Activated CD4-positive, alpha-beta T cell treated with anti-CD3 and anti-CD28 coated beads for 36 hours (primary cell): ENCODE data around the gene SEC23IP. TPM values are rescaled to one million over a fixed set of nuclear protein-coding genes. Genes with fewer than 3 reads are reported as not detected.

Experiments
- ATAC-seq: fragments of 200-7000 bp; cut with Tn5 transposase; one replicate; pipeline ENCODE4 v1.10.0; 2021; ENCODE audit warnings: mild to moderate bottlenecking, moderate library complexity
- CTCF ChIA-PET: fragments of 350-600 bp; sonication (Branson Sonifier 250); formaldehyde crosslinking; loops from one replicate; lab custom pipeline; 2021; ENCODE audit warnings: antibody characterized with exemption; lab: Charles Lee
- POLR2A ChIA-PET: fragments of 350-600 bp; sonication (Branson Sonifier 250); formaldehyde crosslinking; loops from one replicate; lab custom pipeline; 2021; ENCODE audit warnings: antibody characterized with exemption, inconsistent platforms; lab: Charles Lee
- DNase-seq: peaks from one replicate; pipeline ENCODE4 v3.0.0-alpha.2; 2020
- H3K27ac Mint-ChIP-seq: one replicate; pipeline ENCODE4 v1.8.0; 2021; ENCODE audit warnings: mixed read lengths
- H3K27me3 Mint-ChIP-seq: one replicate; pipeline ENCODE4 v1.8.0; 2021; ENCODE audit warnings: mixed read lengths
- H3K36me3 Mint-ChIP-seq: one replicate; pipeline ENCODE4 v1.8.0; 2021; ENCODE audit warnings: low read depth, mixed read lengths
- H3K4me1 Mint-ChIP-seq: one replicate; pipeline ENCODE4 v1.8.0; 2021; ENCODE audit warnings: mixed read lengths
- H3K4me3 Mint-ChIP-seq: one replicate; pipeline ENCODE4 v1.8.0; 2021; ENCODE audit warnings: mild to moderate bottlenecking, moderate library complexity, mixed read lengths
- H3K9me3 Mint-ChIP-seq: one replicate; pipeline ENCODE4 v1.8.0; 2021; ENCODE audit warnings: low read depth, mixed read lengths
- intact Hi-C, 2 experiments: fragments of 100-400 bp; cut with DNase I in 1 of 2; cut with micrococcal nuclease in 1 of 2; formaldehyde crosslinking; loops; one replicate each; pipeline versions ENCODE4 v1.14.2 to v1.15.1; 2022 to 2024; cut with DNase I, micrococcal nuclease
- total RNA-seq, 2 experiments: library from RNA; stranded (reverse); gene quantifications; one replicate each; pipeline ENCODE4 v1.2.3, GENCODE V29; 2021

The SEC23IP gene
- total RNA-seq: 10 to 100 TPM; 70.3 to 87.2 TPM

- H3K27me3 Mint-ChIP-seq: no peaks in the 10 kb centered on the region
- DNase-seq (peak; percentile 96), ATAC-seq (peak; percentile 100)
- H3K4me1 Mint-ChIP-seq: peaks cover 43% of the 10 kb centered on the region
- ChIA-PET CTCF (interaction anchor here (0.5 to 2.0 kb wide), 5 partner anchors 19 to 295 kb away, joined by 3 to 10 read pairs (median 4); partner anchors contain the start of gene MCMBP), POLR2A (interaction anchor here (1.0 to 2.0 kb wide), 2 partner anchors 19 to 21 kb away, joined by 3 to 15 read pairs; partner anchors contain the start of gene MCMBP)
- H3K9me3 Mint-ChIP-seq: no peaks in the 10 kb centered on the region
- peaks cover 11% of the 10 kb centered on the region for H3K36me3 Mint-ChIP-seq
- H3K27ac Mint-ChIP-seq: peak within 1 kb of the TSS; percentile 95
- intact Hi-C loops: loop anchor here (1.0 to 5.0 kb wide), 6 partner anchors 19 to 1140 kb away; partner anchors contain the start of genes CACUL1 (in 1 of the 2), INPP5F (in 1 of the 2) and MCMBP (in 1 of the 2)
- H3K4me3 Mint-ChIP-seq: peak within 1 kb of the TSS; percentile 84
Measured at GRCh38 chr10:119892188-119893065, at the start of gene SEC23IP. TSS of gene SEC23IP (plus strand) at chr10:119892730. CDS start at chr10:119892783, 53 bp downstream.

GRCh38 chr10:119845656-119846055 is 46.9 kb upstream of the SEC23IP start:
- Mint-ChIP-seq H3K27me3 (no peaks in the 10 kb centered on the region), H3K36me3 (peaks cover 61% of the 10 kb centered on the region), H3K27ac (no peak overlapping the region), H3K4me1 (no peaks in the 10 kb centered on the region), H3K4me3 (no peak overlapping the region), H3K9me3 (no peaks in the 10 kb centered on the region)
- DNase-seq: no peak
- CTCF ChIA-PET: interaction anchor here (0.6 to 2.7 kb wide), 2 partner anchors 14 to 95 kb away, joined by 3 to 14 read pairs; no protein-coding TSS in a partner anchor
- intact Hi-C loops: loop anchor here in 1 of 2 experiments (10.0 kb wide), 1 partner anchor 791 kb away; no protein-coding TSS in a partner anchor
- no peak for ATAC-seq
- POLR2A ChIA-PET: no interaction called here

DNA sequence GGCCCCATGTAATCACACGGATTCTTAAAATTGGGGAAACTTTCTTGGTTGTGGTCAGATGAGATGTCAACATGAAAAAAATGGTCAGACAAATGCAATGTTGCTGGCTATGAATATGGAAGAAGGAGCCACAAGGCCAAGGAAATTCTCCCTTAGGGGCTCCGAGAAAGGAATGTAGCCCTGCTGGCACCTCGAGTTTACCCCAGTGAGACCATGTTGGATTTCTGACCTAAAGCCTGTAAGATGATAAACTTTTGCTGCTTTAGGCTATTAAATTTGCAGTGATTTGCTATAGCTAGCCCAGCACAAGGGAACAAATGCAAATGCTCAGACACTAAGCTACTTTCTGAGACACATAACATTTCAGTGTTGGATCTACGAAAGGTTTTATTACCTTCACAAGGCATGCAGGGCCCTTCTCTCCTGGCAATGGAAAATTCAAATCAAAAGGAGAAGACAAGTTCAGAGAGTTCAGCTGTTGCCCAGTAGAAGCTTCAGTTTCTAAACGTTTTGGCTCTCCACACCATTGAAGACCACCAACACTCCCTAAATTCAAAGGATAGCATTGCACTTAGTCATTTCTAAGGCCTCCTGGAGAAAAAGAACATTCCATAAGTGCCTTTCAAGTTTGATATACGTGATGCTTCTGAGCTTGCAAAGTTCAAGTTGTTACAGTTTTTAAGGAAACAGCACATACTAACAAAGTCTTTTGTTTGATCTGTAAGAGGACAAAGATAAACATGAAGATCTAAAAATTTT is 43.3 kb upstream of the SEC23IP start:
- Mint-ChIP-seq H3K9me3 (no peaks in the 10 kb centered on the region), H3K27me3 (no peaks in the 10 kb centered on the region), H3K36me3 (peaks cover 44% of the 10 kb centered on the region), H3K4me3 (no peak overlapping the region), H3K4me1 (no peaks in the 10 kb centered on the region), H3K27ac (no peak overlapping the region)
- intact Hi-C loops: loop anchor here in 1 of 2 experiments (10.0 kb wide), 1 partner anchor 794 kb away; no protein-coding TSS in a partner anchor
- DNase-seq (no peak), ATAC-seq (no peak)
- ChIA-PET POLR2A (no interaction called here), CTCF (interaction anchor here (0.8 to 1.6 kb wide), 3 partner anchors 9 to 73 kb away, joined by 3 to 8 read pairs (median 3); no protein-coding TSS in a partner anchor)

- POLR2A ChIA-PET: interaction anchor here (0.6 kb wide), 1 partner anchor 240 kb away, joined by 9 read pairs; no protein-coding TSS in a partner anchor
- H3K4me3 Mint-ChIP-seq: no peak overlapping the region
- no peak for ATAC-seq
- no peak for DNase-seq
- no peak overlapping the region for H3K27ac Mint-ChIP-seq
- intact Hi-C loops: loop anchor here in 1 of 2 experiments (10.0 kb wide), 1 partner anchor 795 kb away; no protein-coding TSS in a partner anchor
- no peaks in the 10 kb centered on the region for H3K4me1 Mint-ChIP-seq
- CTCF ChIA-PET: interaction anchor here (0.6 to 1.6 kb wide), 4 partner anchors 8 to 1220 kb away, joined by 3 to 8 read pairs (median 3); no protein-coding TSS in a partner anchor
- no peaks in the 10 kb centered on the region for H3K9me3 Mint-ChIP-seq
- peaks cover 38% of the 10 kb centered on the region for H3K36me3 Mint-ChIP-seq
- H3K27me3 Mint-ChIP-seq: no peaks in the 10 kb centered on the region
Measured at GRCh38 chr10:119849944-119850343, 42.6 kb upstream of the SEC23IP start.

GRCh38 chr10:119852277-119852676 is 40.3 kb upstream of the SEC23IP start:
- Mint-ChIP-seq H3K4me1 (no peaks in the 10 kb centered on the region), H3K9me3 (no peaks in the 10 kb centered on the region), H3K4me3 (no peak overlapping the region), H3K27ac (no peak overlapping the region), H3K27me3 (no peaks in the 10 kb centered on the region), H3K36me3 (peaks cover 35% of the 10 kb centered on the region)
- ChIA-PET CTCF (interaction anchor here (1.0 kb wide), 1 partner anchor 9 kb away, joined by 3 read pairs; no protein-coding TSS in a partner anchor), POLR2A (interaction anchor here (0.6 kb wide), 1 partner anchor 12 kb away, joined by 5 read pairs; no protein-coding TSS in a partner anchor)
- intact Hi-C loops: no loop called here
- ATAC-seq (no peak), DNase-seq (no peak)

GRCh38 chr10:119852822-119853221 is 39.7 kb upstream of the SEC23IP start:
- DNase-seq: no peak
- POLR2A ChIA-PET: interaction anchor here (0.6 kb wide), 1 partner anchor 12 kb away, joined by 5 read pairs; no protein-coding TSS in a partner anchor

GRCh38 chr10:119853574-119853973 is 39.0 kb upstream of the SEC23IP start:
- H3K36me3 Mint-ChIP-seq: peaks cover 33% of the 10 kb centered on the region

More at GRCh38 chr10:119852822-119853221, 39.7 kb upstream of the SEC23IP start:
- Mint-ChIP-seq H3K27me3 (no peaks in the 10 kb centered on the region), H3K4me1 (no peaks in the 10 kb centered on the region), H3K9me3 (no peaks in the 10 kb centered on the region), H3K4me3 (no peak overlapping the region), H3K27ac (no peak overlapping the region), H3K36me3 (peaks cover 37% of the 10 kb centered on the region)
- no peak for ATAC-seq
- intact Hi-C loops: no loop called here
- CTCF ChIA-PET: interaction anchor here (1.0 kb wide), 1 partner anchor 9 kb away, joined by 3 read pairs; no protein-coding TSS in a partner anchor

GRCh38 chr10:119858063-119858462 is 34.5 kb upstream of the SEC23IP start:
- Mint-ChIP-seq H3K27ac (no peak overlapping the region), H3K4me3 (no peak overlapping the region), H3K9me3 (no peaks in the 10 kb centered on the region), H3K36me3 (peaks cover 23% of the 10 kb centered on the region), H3K27me3 (no peaks in the 10 kb centered on the region), H3K4me1 (peaks cover 37% of the 10 kb centered on the region)
- ChIA-PET POLR2A (no interaction called here), CTCF (interaction anchor here (0.6 to 5.4 kb wide), 14 partner anchors 9 to 202 kb away, joined by 3 to 75 read pairs (median 7); no protein-coding TSS in a partner anchor)
- intact Hi-C loops: loop anchor here in 1 of 2 experiments (2.0 kb wide), 1 partner anchor 107 kb away; no protein-coding TSS in a partner anchor
- no peak for DNase-seq
- ATAC-seq: no peak

More at GRCh38 chr10:119853574-119853973, 39.0 kb upstream of the SEC23IP start:
- POLR2A ChIA-PET: no interaction called here
- H3K27ac Mint-ChIP-seq: no peak overlapping the region
- no peaks in the 10 kb centered on the region for H3K4me1 Mint-ChIP-seq
- DNase-seq (no peak), ATAC-seq (no peak)
- H3K4me3 Mint-ChIP-seq: no peak overlapping the region
- CTCF ChIA-PET: interaction anchor here (1.6 kb wide), 1 partner anchor 90 kb away, joined by 5 read pairs; no protein-coding TSS in a partner anchor
- intact Hi-C loops: no loop called here
- no peaks in the 10 kb centered on the region for H3K9me3 Mint-ChIP-seq
- no peaks in the 10 kb centered on the region for H3K27me3 Mint-ChIP-seq

DNA sequence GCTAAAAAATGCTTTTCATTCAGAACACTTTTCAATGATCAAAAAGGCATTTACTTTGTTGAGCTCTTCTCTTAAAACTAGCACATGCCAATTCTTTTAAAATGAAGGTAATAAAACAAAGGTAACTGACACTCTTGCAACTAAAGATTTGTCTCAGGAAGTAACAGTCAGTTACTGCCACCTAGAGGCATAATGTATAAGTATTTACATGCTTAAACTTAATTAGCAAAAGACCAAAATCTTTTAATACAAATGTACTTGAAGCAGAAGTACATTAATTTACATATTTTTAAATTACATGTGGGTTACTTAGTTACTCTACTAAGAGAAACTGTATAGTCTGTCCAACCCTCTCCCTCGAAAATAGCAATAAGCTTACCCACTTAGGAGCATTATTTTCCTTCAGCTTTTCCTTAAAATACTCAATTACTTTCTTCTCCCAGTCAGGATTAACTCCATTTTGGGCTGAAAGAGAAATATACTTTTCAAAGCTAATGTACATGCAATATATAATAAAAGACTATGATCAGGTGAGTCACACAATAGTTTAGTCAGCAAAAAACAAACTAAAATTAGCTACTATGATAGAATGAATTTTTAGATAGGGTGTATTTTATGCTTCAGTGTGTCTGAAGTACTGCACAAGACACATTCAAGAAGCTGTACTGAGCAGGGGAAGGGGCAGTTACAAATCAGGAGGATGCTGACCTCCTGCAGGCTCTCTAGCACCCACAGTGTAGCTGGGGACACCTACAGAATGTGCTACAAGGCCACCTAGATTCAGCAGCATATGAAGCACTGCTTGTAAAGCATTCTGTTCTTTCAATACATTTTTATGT is 32.9 kb upstream of the SEC23IP start:
- peaks cover 46% of the 10 kb centered on the region for H3K4me1 Mint-ChIP-seq
- no peak overlapping the region for H3K4me3 Mint-ChIP-seq
- ChIA-PET CTCF (interaction anchor here (0.6 to 5.4 kb wide), 52 partner anchors 8 to 327 kb away, joined by 3 to 75 read pairs (median 5); partner anchors contain the start of genes INPP5F and MCMBP), POLR2A (interaction anchor here (0.6 kb wide), 1 partner anchor 290 kb away, joined by 3 read pairs; no protein-coding TSS in a partner anchor)
- peaks cover 33% of the 10 kb centered on the region for H3K36me3 Mint-ChIP-seq
- DNase-seq: no peak
- H3K9me3 Mint-ChIP-seq: no peaks in the 10 kb centered on the region
- H3K27me3 Mint-ChIP-seq: no peaks in the 10 kb centered on the region
- intact Hi-C loops: loop anchor here (1.0 to 2.0 kb wide), 3 partner anchors 109 to 173 kb away; no protein-coding TSS in a partner anchor
- no peak for ATAC-seq
- no peak overlapping the region for H3K27ac Mint-ChIP-seq
